Suppressor macrophage treated with lipopolysaccharide for 4 hours (primary cell): Measurements from ENCODE around the gene CHMP3.
"Not testable (repeated sequence)": the region's sequence is repeated elsewhere in the genome, so short reads cannot be mapped to it uniquely, and the experiment has no call there.

ENCODE experiments used
- DNase-seq: peaks from one replicate; pipeline ENCODE4 v3.0.0-alpha.2; 2020

CHMP3 gene

GRCh38 chr2:86548913-86549396, 14.3 kb downstream of the CHMP3 start:
- DNase-seq = not testable (repeated sequence)

GRCh38 chr2:86548165-86548912, 14.9 kb downstream of the CHMP3 start:
- not testable (repeated sequence) for DNase-seq

GRCh38 chr2:86545296-86545924, 17.8 kb downstream of the CHMP3 start:
- not testable (repeated sequence) for DNase-seq

- not testable (repeated sequence) for DNase-seq
These were observed 18.8 kb downstream of the CHMP3 start for GRCh38 chr2:86544278-86545099.

GRCh38 chr2:86543793-86544192, 19.4 kb downstream of the CHMP3 start:
- no peak for DNase-seq

GRCh38 chr2:86543335-86543734, 19.9 kb downstream of the CHMP3 start:
- no peak for DNase-seq

- DNase-seq = no peak
These were observed 20.4 kb downstream of the CHMP3 start for GRCh38 chr2:86542814-86543213.

GRCh38 chr2:86541334-86541733, 21.9 kb downstream of the CHMP3 start:
- DNase-seq = no peak

GRCh38 chr2:86533589-86533988, 29.7 kb downstream of the CHMP3 start:
- DNase-seq = no peak

GRCh38 chr2:86525421-86526340, 37.6 kb downstream of the CHMP3 start:
- no peak for DNase-seq

GRCh38 chr2:86523491-86523890, 39.8 kb downstream of the CHMP3 start:
- no peak for DNase-seq

GRCh38 chr2:86522711-86523110, 40.5 kb downstream of the CHMP3 start:
- DNase-seq = no peak

GRCh38 chr2:86521922-86522321, 41.3 kb downstream of the CHMP3 start:
- no peak for DNase-seq

- DNase-seq = no peak
These were observed 43.1 kb downstream of the CHMP3 start for GRCh38 chr2:86520153-86520552.

- no peak for DNase-seq
These were observed 43.9 kb downstream of the CHMP3 start for GRCh38 chr2:86519349-86519748.

GRCh38 chr2:86518481-86518880, 44.8 kb downstream of the CHMP3 start:
- DNase-seq = peak; percentile 7

- no peak for DNase-seq
These were observed 49.1 kb downstream of the CHMP3 start for GRCh38 chr2:86513948-86514660.

- no peak for DNase-seq
These were observed 50.4 kb downstream of the CHMP3 start for GRCh38 chr2:86512892-86513291.

GRCh38 chr2:86512034-86512433, 51.2 kb downstream of the CHMP3 start:
- no peak for DNase-seq

- no peak for DNase-seq
These were observed 52.8 kb downstream of the CHMP3 start for GRCh38 chr2:86510436-86510933.

GRCh38 chr2:86507600-86507999, 55.6 kb downstream of the CHMP3 start:
- DNase-seq = no peak
